NCI-H69 (cell line): ENCODE results near the gene LILRB1.
"Not testable (repeated sequence)": the region's sequence is repeated elsewhere in the genome, so short reads cannot be mapped to it uniquely, and the experiment has no call there.

Experiments
- DNase-seq: peaks from one replicate; lab custom pipeline; 2025; lab: John Stamatoyannopoulos, UW

The LILRB1 gene

DNA sequence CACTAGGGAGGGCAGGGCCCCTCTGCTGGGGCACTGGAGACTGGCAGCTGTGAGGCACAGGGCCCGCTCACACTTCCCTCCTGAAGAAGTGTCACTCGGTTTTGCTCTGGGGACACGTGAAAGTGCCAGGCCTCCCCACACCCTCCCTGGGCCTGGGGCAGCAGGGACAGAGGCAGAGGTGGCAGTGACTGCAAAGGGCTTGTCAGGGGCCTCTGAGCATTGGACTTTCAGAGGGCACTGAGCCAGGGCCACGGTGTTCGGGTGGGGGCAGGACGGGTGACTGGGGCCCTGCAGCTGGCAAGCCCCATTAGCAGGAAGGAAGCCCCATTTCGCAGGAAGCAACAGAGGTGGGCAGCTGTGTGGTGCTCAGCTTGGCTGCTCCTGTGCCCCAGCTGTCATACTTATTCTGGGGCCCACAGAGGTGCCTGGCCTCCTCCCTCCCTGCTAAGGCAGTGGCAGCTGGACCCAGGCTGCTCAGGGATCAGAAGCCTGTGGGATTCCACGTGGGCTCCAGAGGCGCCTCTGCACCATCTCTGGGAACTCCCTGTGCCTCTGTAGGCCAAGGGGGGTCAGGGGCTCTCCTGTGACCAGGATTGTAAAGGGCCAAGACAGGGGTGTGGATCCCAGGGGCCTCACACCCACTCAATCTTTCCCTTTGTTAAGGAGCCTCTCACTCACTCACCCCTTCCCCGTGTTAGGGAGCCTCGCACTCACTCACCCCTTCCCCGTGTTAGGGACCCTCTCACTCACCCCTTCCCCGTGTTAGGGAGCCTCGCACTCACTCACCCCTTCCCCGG, 5.2 kb upstream of the LILRB1 start:
- not testable (repeated sequence) for DNase-seq

DNA sequence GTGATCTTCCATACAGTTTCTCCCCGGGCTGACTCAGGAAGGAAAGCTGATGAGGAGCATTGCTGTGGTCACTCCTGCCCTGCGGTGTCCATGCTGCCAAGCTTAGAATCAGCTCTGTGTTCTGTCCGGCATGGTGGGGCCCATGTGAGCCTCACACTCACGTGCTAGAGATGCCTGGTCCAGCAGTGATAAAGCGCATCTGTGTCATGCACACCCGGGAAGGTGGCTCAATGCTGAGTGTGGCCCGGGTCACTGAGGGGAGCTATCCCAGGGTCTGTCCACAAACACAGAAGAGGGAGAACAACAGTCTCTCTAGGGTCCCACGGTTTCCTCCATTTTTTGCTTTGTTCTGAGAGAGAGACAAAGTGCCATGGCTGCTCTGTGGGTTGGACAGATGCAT, 3.5 kb upstream of the LILRB1 start:
- DNase-seq: no peak

DNA sequence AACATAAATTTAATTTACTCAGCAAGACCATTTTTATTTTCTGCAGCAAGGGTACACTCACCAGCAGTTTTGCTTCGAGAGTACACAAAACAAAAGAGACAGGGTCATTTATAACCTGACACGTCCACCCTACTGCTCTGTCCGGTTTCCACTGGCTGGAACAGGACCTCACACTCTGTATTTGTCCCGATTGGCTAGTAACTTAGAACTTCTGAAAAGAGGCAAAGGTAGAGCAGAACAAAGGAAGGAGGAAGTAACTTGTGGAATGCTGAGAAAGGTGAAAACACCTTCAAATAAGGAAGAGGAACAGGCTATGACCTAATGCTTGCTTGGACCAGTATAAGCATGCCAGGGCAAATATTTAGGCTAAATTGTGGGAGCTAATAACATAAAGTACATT, 2.4 kb upstream of the LILRB1 start:
- not testable (repeated sequence) for DNase-seq

DNA sequence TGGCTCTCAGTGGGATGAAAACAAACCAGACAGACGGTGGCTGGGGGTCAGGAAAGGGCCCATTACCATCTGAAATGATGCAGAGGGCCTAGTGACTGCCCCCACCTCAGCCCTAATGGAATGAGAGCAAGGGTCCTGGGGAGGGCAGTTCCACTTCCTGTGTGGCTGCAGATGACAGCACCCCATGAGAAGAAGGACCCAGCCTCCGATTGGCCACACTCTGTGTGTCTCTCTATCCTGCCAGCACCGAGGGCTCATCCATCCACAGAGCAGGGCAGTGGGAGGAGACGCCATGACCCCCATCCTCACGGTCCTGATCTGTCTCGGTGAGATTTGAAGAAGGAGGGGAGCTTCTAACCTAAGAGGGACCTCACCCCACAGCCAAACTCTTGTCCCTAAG, 498 bp downstream of the LILRB1 start:
- no peak for DNase-seq

DNA sequence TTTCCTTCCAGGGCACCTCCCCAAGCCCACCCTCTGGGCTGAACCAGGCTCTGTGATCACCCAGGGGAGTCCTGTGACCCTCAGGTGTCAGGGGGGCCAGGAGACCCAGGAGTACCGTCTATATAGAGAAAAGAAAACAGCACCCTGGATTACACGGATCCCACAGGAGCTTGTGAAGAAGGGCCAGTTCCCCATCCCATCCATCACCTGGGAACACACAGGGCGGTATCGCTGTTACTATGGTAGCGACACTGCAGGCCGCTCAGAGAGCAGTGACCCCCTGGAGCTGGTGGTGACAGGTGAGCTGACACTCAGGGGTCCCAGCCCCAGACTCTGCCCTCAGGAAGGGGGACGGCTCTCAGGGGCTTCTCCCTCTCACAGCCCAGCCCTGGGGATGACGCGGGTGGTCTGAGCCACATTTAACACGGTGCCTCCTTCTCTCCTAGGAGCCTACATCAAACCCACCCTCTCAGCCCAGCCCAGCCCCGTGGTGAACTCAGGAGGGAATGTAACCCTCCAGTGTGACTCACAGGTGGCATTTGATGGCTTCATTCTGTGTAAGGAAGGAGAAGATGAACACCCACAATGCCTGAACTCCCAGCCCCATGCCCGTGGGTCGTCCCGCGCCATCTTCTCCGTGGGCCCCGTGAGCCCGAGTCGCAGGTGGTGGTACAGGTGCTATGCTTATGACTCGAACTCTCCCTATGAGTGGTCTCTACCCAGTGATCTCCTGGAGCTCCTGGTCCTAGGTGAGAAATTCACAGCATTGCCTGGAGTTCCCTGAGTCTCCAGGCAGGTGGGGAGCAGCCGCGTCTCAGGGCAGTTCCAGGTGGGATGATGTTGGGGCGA, 1.4 kb downstream of the LILRB1 start:
- DNase-seq: not testable (repeated sequence)

DNA sequence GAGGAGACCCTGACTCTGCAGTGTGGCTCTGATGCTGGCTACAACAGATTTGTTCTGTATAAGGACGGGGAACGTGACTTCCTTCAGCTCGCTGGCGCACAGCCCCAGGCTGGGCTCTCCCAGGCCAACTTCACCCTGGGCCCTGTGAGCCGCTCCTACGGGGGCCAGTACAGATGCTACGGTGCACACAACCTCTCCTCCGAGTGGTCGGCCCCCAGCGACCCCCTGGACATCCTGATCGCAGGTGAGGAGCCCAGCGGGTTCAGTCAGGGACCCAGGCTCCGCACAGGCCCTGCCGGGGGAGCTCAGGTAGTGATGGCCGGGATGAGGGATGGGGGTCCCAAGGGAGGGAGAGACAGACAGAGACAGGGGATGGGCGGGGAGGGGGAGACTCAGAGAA, 2.2 kb downstream of the LILRB1 start:
- not testable (repeated sequence) for DNase-seq

DNA sequence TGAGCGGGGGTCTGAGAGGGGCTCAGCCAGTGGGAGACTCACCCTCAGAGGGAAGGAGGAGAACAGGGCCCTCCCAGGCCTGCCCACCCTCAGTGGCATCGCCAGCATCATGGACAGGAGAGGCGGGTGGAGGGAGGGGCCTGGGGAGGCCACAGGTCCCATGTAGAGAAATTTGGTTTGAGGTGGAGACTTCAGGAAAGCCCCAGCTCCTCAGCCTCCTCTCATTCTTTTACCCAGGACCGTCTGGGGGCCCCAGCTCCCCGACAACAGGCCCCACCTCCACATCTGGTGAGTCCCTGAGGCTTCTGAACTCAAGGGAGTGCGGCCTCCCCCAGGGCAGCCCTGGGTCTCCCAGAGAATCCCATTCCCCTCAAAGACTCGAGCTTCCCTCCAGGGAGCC, 3.1 kb downstream of the LILRB1 start:
- DNase-seq: no peak

DNA sequence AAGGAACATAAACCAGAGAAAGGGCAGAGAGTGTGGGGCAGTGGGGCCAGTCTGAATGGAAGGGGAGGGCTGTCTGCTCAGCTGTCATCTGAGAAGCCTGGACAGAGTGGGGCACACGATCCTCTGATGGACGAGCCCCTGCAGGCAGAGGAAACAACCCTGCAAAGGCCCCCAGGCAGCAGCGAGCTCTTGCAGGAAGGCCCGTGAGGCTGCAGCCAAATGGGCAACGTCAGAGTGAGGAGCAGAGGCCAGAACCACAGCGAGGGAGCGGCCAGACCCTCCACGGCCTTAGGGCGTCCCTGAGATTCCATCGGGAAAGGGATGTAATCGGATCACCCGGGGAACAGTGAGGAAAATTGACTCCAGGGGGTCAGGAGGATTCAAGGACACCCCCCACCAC, 5.8 kb downstream of the LILRB1 start:
- not testable (repeated sequence) for DNase-seq

DNA sequence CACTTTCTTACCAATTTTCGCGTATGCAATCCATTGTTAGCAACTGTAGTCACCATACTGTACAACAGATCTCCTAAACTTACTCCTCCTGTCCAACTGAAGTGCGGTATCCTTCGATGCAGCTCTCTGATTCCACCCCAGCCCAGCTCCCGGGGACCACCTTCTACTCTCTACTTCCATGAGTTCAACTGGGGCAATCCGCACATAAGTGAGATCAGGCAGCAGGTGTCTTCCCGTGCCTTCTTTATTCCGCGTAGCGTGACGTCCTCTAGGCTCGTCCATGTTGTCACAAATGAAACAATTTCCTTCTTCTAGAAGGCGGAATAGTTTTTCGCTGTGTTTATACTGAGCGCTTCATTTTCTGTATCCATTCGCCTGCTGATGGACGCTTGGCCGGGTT, 8.4 kb downstream of the LILRB1 start:
- DNase-seq: no peak

DNA sequence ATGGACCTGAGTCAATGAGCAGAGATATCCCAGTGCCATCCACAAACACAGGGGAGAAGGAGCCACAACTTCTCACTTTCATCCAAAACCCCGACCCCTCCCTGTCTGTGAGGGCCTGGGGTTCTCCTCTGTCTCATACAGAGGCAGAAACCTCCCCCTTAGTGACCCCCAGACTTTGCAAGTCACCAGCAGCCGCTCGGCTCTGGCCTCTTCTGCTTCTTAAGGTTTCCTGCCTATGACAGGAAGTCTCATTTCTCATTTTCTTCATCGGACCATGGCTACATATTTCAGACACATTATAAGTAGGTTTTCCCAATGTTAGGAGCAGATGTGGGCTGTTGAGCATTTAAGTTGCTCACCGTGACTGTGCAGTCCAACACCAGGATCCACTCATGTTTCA, 12.7 kb downstream of the LILRB1 start:
- not testable (repeated sequence) for DNase-seq

DNA sequence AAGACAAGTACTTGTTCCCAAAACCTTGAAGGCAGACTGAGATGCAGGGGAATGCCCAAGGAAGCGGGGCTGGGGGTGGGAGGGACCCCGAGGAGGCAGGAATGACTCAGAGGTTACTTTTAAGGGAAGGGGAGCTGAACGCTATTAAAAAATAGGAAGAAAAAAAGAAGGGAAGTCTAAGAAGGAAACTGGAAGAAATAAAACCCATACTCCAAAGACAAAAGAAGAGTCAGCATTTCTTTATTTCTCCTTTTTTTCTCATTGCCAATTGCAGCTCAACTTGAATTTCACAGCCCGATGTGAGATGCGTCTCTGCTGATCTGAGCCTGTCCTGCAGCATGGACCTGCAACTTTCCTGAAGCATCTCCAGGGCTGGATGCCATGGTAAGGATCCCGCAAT, 13.3 kb downstream of the LILRB1 start:
- not testable (repeated sequence) for DNase-seq

DNA sequence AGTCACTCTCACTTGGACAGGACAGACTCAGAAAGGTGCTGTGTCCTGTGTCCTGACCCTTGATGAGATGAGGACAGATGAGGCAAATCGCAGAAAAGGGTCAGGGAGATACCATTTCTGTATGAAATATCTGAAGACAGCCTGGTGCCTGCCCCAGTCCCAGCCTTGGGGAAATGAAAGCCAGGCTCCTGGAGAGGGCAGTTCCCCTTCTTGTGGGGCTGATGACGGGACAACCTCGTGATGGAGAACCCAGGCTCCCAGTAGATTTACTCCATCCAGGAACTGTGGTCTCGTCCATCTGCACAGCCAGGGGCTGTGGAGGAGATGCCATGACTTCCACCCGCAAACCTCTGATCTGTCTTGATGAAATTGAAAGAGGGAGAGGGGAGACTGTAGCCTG, 13.8 kb downstream of the LILRB1 start:
- DNase-seq: no peak

DNA sequence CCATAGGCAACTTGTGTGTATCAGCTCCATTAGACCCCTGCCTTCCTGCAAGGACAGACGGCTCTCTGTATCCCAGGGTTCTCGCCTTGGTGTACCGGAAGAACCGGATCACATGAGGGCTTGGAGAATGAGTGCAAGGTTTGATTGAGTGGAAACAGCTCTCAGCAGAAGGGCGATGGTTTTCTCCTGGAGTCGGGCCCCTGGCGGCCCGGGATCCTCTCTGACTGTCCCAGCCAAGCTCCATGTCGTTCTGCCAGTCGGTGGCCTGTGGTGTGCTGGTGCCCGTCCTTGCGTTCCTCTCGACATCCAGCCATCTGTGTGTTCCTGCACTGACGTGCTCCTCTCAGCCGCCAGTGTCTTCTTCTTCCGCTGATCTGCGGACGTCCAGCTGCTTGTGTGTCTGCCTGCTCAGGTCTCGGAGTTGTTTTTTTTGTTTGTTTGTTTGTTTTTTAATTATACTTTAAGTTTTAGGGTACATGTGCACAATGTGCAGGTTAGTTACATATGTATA, 16.1 kb downstream of the LILRB1 start:
- DNase-seq: no peak

DNA sequence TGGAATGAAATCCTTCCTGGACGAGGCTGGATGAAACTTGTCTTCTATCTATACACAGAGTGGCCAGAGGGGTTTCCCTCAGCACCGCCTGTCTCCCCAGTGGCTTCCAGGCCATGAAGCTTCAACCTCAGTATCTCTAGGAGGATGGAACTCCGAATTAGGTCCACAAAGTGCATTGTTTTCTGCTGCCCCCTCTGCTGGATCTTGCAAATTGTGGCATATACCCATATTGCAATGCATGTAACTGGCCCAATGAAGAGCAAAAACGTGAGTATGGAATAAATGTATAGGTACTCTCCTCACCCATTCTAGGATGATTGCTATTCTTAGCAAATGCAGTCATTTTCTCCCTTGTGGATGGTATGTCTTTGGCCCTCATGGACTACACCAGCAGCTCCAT, 17.8 kb downstream of the LILRB1 start:
- no peak for DNase-seq

DNA sequence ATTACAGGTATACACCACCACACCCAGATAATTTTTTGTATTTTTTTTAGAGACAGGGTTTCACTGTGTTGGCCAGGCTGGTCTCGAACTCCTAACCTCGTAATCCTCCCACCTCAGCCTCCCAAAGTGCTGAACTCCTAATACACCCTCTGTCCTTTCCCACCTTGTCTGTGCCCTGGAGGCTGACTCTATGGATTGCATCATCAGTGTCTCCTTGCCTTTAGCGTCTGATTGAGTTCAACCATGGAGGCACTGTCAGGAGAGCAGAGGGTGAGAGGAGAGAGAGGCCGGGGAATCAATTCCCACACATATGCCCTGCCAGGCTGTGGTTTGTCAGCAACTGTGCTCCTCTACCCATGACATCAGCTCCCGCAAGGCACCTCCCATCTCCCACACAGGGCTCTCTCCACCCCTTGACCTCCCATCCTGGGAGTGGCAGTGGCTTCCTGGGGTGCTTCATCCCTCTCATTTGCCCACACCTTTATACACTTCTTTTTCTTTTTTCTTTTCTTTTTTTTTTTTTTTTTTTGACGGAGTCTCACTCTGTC, 19.9 kb downstream of the LILRB1 start:
- no peak for DNase-seq

DNA sequence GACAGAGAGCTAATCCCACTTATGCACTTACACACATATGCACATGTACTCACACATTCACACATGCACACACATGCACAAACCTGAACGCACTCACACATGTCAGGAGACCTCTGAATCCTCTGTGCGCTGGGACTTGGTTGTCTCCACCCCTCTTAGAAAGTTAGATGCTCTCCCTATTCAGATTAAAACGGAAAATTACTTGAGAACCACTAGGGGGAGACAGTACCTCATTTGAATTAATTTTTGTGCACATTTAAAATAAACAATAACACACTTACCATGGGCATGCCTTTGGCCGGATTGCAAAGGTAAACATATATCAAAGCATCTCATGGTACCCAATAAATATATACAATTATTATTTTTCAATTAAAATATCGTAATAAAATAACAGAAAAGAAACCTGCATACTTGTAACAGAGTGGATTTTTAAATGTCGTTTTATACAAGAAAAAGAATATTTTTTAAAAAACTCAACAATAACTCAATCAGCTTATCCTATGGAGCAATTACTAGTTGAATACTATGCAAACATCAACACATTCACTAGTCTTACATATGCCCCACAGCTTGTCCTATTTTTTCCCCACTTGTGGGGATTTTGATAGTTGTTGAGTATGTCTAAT, 23.0 kb downstream of the LILRB1 start:
- DNase-seq: peak; percentile 35

DNA sequence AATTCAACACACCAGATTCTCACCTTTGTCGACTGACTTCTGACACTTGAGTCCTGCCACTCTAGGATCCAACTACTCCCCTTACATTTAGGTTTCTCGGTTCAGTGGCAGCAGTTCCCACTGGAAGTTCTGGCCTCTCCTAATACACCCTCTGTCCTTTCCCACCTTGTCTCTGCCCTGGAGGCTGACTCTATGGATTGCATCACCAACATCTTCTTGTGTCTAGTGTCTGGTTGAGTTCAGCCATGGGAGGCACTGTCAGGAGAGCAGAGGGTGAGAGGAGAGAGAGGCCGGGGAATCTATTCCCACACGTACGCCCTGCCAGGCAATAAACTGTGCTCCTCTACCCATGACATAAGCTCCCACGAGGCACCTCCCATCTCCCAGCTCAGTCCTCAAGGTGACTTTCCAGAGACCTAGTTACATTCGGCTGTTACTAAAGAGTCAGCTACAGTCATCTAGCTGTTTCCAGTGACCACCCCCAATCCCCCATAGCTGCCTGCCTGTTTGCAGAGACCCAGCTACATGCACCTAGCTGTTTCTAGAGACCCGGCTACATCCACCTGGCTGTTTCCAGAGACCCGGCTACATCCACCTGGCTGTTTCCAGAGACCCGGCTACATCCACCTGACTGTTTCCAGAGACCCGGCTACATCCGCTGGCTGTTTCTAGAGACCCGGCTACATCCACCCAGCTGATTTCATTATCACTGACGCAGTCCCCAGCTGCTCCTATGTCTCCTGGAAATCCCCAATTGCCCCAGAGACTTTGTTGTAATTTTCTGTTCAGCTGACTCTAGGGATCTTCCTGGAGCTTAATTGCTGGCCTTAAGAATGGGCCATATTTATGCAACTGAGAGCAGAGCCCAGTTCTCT, 24.4 kb downstream of the LILRB1 start:
- peak; percentile 66 for DNase-seq

DNA sequence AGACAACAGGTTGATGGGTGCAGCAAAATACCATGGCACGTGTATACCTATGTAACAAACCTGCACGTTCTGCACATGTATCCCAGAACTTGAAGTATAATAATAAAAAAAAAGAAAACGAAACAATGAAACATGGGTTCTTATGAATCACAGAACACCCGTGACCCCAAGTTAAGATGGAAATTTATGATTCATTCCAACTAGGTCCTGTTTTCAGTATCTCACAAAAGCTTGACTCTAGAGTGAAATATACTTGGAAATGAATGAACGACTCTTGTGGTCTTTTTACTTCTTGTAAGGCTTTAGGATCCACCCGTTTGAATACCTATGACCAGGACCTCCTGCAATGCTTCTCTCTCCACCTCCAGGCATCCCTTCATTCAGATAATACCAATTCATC, 29.0 kb downstream of the LILRB1 start:
- DNase-seq: no peak

DNA sequence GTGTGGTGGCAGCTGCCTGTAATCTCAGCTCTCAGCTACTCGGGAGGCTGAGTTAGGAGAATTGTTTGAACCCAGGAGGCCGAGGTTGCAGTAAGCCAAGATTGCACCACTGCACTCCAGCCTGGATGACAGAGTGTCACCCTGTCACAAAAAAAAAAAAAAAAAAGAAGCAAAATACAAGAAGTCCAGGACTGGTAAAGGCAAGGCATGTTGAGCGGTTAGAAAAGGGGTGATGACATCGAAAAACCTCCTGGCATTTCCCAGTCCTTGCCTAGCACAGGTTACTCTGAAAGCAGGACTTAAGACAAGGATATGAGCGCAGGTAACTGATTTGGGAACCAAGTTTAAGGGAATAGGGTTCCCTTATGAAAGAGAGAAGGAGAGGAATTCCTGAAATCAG, 30.0 kb downstream of the LILRB1 start:
- DNase-seq: no peak

DNA sequence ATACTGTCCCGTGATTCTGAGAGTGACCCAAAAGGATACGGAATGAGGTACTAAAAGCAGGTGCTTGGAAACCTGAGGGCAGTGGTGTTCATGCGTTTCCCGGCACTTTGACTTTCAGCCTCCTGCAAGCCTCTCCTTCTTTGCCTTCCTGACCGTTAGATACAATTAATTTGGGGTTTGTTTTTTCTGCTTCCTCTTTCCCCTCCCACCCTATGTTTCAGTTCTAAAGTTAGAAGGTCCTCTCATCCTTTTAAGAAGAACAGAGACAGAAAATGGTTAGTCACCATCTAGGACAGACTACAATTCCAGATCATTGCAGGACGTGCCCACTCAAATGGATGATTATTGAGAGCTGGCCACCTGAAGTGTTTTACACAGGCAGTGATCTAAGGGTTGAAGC, 30.7 kb downstream of the LILRB1 start:
- DNase-seq: no peak

DNA sequence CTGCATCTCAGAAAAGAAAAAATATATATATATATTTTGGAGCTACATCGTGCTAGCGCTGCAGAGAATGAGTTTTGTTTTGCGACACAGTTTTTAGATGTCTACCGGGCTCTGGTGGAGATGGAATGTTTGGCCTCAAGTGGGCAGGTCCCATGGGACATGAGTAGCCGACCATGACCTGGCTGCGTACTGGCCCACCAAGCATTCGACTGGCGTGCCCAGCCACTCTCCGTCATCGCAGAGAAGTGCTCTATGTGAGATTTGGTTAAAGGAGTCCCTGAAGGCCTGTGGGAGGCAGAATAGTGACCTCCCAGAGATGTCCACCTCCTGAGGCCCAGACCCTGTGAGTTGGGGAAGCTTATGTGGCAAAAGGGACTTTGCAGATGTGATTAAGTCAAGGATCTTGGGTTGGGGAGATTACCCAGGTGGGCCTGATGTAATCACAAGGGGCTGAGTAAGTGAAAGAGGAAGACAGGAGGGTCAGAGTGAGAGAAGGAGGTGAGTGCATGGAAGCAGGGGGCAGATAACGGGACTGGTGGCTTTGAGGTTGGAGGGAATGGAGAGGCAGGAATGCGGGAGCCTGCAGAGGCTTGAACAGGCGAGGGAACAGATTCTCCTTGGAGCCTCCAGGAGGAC, 31.7 kb downstream of the LILRB1 start:
- DNase-seq: no peak
